ENCODE data around the gene UNC13A.

- no peak for TF ChIP-seq CTCF (IDR thresholded peaks at IDR 0.05)
- no peak for TF ChIP-seq POLR2A (IDR thresholded peaks at IDR 0.05)
These were observed 39.4 kb downstream of the UNC13A start for GRCh38 chr19:17648786-17649185.
